Activated CD4-positive, CD25-positive, alpha-beta regulatory T cell treated with anti-CD3 and anti-CD28 coated beads, Interleukin-2, amount 50 U/mL, for 72 hours (primary cell): ENCODE measurements around the gene CRABP1.

Experiments
- DNase-seq: peaks from one replicate; pipeline ENCODE4 v3.0.0; 2021

Gene CRABP1

DNA sequence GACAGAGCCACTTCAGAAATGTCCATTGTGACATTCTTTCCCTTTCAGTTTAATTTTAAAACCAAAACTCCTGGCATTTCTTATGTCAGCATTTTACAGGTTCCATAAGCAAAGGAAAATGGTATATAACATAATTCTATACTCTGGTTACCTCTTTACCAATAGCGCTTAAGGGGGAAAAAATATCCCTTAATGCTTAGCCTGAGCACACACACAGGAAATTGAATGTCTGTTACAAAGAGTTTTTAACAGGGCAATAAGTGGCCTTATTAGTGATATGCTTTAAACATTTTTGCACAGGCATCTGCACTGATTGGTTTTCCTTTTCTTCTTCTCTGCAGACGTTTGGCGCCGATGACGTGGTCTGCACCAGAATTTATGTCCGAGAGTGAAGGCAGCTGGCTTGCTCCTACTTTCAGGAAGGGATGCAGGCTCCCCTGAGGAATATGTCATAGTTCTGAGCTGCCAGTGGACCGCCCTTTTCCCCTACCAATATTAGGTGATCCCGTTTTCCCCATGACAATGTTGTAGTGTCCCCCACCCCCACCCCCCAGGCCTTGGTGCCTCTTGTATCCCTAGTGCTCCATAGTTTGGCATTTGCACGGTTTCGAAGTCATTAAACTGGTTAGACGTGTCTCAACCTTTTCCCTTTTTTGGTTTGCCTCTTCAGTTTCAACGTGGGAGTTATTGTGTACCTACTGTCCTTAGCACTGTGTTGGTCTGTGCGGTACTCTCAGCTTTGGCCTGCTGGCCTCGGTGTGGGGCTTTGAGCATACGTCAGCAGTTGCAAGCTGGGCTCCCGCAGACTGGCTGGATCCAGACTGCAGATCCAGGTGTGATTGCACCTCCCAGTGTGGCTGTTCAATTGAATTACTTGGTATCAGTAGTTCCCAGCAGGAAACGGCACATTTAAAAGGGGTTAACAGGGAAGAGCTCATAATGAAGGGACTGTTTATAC lies 7.7 kb downstream of the CRABP1 start:
- no peak for DNase-seq

DNA sequence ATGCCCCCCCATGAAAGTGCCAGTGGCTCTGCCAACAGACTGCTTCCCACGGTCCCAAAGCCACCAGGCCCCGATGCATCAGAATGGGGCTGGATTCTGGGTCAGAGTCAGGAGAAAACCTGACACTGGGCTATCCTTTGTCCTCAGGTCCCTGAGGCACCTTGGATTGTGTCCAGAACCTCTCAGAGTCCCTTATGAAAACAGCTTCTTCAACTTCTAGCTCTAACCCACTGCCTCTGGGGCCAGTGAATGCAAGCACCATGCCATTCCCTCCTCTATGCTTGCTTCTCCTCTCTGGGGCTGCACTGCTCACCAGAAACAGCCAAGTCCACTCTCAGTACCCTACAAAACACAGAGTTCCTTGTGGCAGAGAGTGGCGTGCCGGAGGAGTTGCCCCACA lies 9.9 kb downstream of the CRABP1 start:
- no peak for DNase-seq

DNA sequence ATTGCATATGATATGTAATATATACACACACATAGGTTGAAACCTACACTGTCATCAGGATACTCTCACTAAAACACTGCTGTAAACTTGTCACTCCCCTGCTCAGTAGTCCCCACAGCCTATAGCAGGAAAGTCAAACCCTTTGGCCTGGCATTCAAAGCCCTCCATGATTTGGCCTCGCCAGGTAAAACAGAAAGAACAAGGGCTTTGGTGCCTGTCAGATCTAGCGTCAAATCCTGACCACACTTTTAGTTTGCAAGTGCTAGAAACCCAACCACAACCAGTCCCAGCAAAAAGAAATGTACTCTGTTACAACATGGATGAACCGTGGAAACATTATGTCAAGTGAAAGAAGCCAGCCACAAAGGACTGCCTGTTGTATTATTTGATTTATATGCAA lies 11.4 kb downstream of the CRABP1 start:
- no peak for DNase-seq

DNA sequence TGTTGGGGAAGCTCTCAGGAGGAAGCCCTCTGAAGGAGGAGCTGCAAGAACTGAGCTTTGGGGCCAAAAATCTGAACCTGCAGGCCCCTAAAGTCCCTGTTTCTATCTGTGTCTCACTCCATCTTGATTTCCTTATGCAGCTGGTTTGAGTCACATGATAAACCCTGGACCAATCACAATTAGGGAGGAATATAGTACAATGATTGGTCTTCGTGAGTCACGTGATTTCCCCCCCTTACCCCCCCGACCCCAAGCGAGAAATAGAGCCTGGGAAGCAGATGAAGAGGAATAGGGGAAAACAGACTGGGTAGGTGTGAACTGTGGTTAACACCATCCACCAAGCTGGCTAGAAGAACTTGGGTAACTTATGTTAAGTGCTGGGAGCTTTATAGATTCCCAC lies 12.9 kb downstream of the CRABP1 start:
- no peak for DNase-seq

DNA sequence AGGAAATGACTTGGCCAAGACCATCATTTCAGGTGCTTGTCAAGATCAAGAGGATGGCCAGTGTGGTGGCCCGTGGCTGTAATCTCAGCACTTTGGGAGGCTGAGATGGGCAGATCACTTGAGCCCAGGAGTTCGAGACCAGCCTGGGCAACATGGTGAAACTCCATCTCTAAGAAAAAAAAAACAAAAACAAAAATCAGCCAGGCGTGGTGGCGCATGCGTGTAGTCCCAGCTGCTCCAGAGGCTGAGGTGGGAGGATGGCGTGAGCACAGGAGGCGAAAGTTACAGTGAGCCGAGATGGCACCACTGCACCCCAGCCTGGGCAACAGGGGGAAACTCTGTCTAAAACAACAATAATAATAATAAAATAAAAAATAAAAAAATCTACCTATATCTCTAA lies 15.0 kb downstream of the CRABP1 start:
- no peak for DNase-seq

DNA sequence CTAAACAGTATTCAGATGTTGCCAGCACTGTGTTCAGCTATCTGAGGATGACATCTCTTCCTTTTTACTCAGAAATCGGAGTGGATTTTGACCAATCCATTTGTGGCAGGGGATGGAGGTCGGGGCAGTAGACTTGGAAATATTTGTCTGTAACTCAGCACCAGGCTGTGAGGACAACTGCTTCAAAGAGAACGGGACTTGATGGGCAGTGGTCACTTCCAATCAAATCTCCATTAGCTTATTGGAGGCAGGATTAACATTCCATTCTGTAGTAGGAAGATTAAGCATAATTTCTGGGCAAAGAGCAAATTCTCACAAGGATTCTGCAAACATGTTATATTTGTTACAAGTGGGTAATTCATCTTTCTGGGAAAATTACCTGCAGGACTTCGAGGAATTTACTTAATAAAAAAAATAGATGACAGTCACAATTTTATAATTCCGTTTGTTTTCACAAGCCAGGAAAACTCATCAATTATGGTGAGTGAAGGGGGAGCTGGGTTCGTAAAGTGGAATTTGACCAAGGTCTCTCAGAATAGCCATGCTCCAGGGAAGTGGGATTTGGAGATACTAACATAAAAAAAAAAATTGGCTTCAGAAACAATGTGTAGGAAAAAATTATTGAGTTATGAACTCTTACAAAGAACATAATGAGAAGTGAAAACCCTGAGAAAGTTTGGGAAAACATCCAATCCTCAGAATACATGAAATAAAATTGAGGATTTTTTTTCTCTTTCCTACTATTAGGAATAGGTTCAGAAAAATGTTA lies 18.1 kb downstream of the CRABP1 start:
- DNase-seq, result no peak

DNA sequence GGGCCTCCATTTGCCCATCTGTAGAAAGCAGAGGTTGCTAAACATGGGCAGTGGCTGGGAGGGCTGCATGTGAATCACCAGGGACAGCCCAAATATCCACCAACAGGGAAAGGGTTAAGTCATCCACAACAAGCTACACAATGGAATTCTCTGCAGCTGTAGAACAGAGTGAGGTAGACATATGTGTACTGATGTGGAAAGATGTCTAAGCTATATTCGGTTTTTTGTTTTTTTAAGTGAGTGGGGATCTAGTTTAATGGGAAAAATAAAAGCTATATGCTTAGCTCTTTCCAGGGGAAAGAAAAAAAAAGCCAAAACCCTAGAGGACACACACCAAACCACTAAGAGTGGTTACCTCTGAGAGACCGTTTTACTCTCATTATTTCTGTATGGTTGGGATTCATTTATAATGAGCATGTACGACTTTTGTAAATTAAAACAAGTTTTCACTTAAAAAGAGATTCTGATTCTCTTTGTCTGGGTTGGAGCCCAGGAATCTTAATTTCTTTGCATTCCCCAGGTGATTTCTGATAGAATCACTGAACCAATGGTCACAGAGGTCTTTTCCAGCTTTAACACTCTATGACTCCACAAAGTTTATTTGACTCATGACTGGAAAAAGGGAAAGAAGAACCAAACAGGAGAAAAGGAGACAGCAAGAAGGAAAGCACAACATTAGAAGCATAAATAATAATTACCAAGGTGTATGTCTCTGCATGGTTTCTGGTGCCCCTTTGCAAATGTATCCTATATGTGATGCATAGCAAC lies 19.1 kb downstream of the CRABP1 start:
- DNase-seq, result no peak

DNA sequence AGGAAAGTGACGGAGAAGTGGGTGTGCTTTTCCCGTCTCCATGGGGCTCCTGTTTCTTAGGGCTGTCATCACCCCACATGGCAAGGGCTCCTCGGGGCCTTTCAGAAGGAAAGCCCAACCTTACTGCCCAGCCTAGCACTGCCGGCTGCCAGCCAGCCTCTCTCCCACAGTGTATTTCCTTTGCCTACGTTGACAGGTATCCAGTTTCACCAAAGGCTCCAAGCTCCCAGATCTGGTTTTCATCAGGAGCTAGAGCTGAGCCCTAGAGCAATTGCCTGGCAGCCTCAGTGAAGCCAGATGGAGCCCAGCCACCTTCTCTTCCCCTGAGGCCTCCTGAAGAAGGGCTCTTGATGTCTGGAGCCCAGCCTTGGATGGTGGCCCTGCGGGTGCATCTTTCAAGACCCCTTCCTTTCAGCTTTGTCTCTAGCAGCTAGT lies 20.2 kb downstream of the CRABP1 start:
- DNase-seq, result no peak

DNA sequence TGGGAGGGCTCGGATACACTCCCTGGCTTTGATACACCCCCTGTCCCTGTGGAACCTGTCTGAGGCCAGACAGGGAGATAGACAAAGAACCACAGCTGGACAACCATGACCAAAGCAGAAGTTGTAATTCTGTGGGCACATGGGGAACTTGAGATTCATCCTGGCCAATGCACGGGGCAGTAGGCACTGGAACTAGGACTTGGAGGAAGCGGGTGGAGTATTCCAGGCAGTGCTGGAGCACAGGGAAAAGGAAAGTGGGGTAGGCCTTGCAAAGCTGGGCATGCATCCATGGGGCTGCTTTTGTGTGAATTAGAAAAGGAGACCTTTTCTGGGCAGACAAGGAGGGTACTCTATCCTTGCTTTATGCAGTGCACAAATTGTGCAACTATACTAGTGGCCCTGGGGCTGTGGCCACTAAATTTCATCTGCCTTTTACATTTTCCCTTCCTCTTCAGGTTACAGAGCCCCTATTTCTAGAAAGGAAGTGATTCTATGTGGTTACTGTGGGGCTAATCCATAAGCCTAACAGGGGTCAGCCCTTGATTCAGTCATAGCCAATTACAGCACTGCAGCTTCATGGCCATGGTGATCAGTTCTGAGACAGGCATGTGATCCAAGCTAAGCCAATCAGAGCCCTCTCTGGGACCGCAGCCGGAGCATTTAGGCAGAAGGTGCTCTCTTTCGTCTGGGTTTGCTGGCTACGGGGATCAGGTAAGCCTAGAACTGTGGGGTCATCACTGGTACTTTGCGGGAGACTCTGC lies 21.0 kb downstream of the CRABP1 start:
- no peak for DNase-seq

DNA sequence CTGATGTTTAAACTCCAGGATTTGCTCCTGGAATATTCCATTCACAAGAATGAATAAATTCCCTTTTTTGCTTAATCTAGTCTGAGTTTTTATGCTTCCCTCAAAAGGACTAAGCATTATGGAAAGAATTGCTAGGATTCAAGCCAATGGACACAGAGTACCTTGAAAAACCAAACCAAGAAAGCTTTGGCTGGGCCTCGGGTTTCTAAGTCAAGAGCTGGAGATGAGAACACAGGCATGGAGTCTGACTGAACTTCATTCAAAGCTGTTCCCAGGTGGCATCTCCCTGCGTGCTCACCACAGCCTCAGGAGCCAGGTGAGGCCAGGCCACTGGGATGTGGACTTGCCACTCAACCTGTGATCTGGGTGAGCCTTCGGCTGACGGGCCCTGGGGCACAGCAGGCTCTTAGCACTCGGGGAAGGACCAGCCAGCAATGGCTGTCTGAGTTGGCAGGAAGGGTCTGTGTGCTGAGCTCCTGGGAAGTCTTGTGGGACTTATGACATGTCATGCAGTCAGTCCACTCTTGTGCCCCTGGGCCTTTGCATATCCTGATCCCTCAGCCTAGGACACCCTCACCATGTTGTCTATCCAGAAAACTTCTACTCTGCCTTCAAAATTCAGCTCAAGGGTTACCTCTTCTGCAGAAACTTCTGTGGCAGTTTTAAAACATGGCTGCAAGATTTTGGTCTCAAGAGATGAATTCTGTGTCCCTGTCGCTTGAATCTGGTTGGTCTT lies 21.8 kb downstream of the CRABP1 start:
- DNase-seq, result no peak

DNA sequence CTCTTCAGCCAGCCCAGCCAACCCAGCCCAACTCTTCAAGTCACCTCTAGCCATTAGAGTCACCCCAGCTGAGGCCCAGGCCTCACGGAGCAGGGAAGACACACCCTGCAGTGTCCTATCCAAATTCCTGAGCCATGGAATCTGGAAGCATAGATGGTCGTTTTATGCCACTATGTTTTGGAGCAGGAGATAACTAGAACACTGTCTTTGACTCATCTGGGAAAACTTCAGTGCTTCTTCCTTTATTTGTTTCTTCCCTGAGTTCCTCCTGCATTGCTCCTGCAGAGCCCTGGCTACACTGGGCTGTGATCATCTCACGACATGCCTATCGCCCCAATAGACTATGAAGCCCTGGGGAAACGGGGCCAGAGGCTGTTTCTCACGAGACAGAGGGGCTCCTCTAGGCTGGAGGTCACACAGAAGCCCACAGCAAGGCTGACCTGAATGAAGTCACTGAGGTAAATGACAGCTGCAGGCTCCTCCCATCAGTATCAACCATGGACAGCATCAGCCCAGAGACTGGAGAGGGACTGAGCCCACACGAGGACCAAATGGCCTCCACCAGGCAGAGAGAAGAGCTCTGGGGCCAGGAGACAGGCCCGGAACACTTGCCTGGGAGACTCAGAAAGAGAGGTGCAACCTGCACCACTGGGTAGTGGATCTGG lies 22.7 kb downstream of the CRABP1 start:
- DNase-seq, result no peak

DNA sequence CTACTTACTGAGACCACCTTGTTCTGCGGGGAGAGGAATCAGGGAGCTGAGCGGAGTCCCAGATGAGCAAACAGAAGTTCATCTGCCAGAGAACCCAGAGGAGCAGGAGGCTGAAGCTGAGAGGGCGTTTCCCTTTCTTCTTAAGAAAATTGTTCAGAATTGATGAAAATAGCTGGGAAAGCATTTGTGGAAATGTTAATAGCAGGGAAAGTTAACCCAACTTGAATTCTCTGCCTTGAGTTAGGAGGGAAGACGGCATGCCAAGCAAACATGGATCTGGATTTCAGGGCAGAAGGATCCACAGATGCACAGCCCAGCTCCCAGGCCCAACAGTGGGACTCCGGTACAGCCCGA lies 23.2 kb downstream of the CRABP1 start:
- no peak for DNase-seq

DNA sequence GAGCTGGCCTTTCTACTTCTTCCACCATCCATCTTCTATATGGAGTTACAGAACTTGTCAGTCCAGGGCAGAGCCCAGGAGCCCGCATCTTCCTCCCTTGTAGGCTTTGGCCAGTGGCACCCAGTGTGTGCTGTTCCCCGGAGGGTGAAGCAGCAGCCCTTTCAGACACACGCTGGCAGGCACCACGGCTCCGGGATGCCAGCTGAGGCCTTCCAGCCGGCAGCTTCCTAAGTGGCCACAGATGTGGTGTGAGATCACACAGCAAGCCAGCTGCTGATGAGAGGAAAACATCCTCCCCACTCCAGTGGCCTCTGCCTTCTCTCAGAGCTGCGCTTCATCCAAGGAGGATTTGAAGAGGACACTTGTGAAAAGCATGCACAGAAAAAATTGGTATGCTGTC lies 24.1 kb downstream of the CRABP1 start:
- no peak for DNase-seq

DNA sequence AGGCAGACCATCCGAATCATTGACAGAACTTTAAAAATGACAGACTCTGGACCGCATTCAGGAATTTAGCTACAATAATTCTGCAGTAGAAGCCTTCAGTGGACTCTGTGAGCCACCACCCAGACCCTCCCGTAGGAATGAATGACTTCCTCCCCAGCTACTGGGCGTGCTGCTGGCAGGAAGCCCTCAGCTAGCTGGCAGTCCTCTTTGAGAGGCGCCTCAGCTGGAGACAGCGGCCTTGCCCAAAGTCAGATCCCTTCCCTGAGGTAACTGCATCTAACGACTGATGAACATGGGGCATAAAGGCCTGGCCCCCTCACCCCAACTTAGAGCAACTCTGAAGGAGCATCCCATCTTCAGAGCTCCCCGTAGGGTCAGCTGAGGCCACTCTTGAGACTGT lies 25.8 kb downstream of the CRABP1 start:
- no peak for DNase-seq

DNA sequence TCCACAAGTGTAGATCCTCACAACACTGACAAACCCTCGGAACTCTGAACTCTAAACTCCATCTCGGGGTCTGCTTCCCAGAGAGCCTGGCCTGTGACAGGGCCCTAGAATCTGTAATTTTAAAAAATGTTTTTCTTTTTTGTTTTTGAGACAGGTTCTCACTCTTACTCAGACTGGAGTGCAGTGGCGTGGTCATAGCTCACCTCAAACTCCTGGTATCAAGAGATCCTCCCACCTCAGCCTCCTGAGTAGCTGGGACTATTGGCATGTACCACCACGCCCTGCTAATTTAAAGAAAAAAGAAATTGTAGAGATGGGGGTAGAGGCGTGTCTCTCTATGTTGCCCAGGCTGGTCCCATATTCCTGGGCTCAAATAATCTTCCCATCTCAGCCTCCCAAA lies 26.2 kb downstream of the CRABP1 start:
- DNase-seq, result no peak

DNA sequence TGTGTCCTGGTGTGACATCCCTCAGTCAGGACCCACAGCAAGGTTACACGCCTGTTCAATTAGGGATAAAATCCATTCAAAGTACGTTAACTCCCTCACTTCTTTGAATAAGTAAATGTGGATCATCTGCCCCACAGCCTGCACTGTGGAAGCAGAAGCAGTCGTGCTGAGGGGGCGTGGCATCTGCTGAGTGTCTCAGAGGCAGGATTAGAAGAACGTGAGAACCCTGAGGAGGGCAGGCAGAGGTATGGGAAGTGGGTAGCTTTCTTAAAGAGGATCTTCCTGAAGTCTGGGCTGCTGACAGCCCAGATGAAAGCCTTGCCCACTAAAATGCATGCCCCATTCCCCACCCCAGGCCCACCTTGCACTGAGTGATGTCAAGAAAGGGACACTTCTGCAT lies 28.5 kb downstream of the CRABP1 start:
- DNase-seq, result no peak

DNA sequence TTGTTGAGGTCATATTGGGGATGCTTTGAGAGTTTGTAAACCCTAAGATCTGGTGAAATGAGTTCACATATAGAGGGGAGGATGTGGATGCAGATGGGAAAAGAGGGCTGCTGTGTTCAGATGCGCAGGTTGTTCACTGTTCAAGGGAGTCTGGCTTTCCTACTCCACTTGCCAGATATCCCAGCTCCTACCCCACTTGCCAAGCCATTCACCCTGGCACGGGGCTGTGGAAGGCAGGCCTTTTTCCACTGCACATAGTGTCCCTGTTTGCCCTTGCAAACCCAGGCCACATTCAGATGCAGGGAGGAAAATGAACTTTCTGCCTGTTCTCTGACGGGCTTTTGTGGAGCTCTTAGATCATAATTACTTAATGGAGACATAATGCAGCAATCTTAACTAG lies 29.0 kb downstream of the CRABP1 start:
- no peak for DNase-seq

DNA sequence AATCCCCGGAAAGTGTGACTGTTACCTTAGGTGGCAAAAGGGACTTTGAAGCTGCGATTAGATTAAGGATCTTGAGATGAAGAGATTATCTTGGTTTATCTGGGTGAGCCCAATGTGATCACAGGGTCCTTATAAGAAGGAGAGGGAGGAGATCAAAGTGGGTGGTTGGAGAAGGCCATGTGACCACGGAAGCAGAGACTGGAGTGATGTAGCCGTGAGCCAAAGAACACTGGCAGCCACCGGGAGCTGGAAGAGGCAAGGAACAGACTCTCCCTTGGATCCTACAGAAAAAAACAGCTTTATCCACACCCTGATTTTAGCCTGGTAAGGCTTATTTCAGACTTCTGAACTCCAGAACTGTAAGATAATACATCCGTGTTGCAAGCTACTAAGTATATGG lies 29.9 kb downstream of the CRABP1 start:
- no peak for DNase-seq

DNA sequence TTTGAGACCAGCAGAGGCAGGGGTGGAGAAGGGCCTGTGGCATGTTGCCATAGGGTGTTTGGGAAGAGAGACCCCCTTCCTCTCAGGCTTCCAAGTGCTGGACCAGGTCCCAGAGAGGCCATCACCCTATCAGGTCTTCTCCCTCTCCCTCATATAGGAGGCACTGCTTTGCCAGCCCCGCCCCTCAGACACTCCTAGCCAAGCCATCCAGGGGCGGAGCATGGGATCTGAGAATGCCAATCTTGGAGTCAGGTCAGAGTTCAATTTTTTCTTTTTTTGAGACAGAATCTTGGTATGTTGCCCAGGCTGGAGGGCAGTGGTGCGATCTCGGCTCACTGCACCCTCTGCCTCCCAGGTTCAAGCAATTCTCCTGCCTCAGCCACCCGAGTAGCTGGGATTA lies 32.7 kb downstream of the CRABP1 start:
- DNase-seq, result no peak

DNA sequence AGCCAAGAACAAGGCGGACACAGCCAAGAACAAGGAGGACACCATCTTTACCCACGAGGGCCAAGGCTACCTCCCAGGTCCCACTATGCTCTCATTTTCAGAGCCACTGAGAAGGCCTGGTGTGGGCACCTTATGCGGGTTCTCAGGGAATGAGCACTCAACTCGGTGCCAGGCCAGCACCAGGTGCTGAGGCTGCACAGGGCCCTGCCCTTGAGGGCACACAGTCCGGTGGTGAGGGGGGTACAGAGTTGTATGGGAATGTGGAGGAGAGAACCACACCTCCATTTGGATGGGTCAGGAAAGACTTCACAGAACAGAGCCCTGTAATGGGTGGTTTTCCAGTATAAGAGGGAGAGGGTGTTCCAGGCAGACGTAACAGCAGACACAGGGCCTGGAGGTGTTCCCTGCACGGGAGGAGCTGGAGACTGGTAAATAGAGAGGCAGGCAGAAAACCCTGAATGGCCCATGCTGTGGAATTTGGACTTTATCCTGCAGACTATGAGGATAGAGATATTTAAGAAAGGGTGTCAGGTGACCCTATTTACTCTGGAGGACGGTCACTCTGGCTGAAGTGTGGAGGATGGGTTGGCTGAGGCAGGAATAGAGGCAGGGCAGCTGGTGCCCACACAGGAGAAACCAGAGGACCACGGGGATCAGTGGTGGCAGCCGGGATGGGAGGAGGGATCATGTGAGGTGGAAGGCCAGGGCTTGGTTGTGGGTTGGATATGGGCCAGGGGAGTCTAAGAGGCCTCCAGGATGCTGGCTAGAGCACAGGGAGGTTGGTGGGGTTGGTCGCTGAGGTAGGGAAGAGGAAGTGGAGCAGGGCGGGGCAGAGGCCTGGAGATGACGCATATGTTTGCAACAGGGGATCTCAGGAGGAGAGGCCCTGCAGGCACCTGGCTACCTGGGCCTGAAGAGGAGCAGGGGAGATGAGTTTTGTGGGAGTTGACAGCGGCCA lies 34.6 kb downstream of the CRABP1 start:
- no peak for DNase-seq
